ENCODE results near the gene CPNE5.

CPNE5 gene

GRCh38 chr6:36787210-36787609 is 52.0 kb downstream of the CPNE5 start:
- DNase-seq: no peak

- DNase-seq: no peak
Measured at GRCh38 chr6:36786055-36786675, 53.1 kb downstream of the CPNE5 start.

- no peak for DNase-seq
Measured at GRCh38 chr6:36784376-36784636, 54.9 kb downstream of the CPNE5 start.

- DNase-seq: no peak
Measured at GRCh38 chr6:36783603-36784375, 55.5 kb downstream of the CPNE5 start.

- DNase-seq: no peak
Measured at GRCh38 chr6:36781669-36782068, 57.6 kb downstream of the CPNE5 start.

GRCh38 chr6:36780442-36781177 is 58.6 kb downstream of the CPNE5 start:
- no peak for DNase-seq

- DNase-seq: no peak
Measured at GRCh38 chr6:36779227-36779626, 60.0 kb downstream of the CPNE5 start.

- DNase-seq: no peak
Measured at GRCh38 chr6:36777801-36778200, 61.4 kb downstream of the CPNE5 start.

GRCh38 chr6:36776167-36776566 is 63.1 kb downstream of the CPNE5 start:
- DNase-seq: no peak

- DNase-seq: peak; percentile 62
Measured at GRCh38 chr6:36774331-36774730, 64.9 kb downstream of the CPNE5 start.

GRCh38 chr6:36772397-36772796 is 66.8 kb downstream of the CPNE5 start:
- DNase-seq: no peak

- no peak for DNase-seq
Measured at GRCh38 chr6:36771145-36771544, 68.1 kb downstream of the CPNE5 start.

GRCh38 chr6:36769676-36770499 is 69.4 kb downstream of the CPNE5 start:
- DNase-seq: no peak

- DNase-seq: no peak
Measured at GRCh38 chr6:36769183-36769675, 70.0 kb downstream of the CPNE5 start.

- DNase-seq: no peak
Measured at GRCh38 chr6:36766399-36766945, 72.8 kb downstream of the CPNE5 start.

- peak; percentile 66 for DNase-seq
Measured at GRCh38 chr6:36765594-36766398, 73.4 kb downstream of the CPNE5 start.

- no peak for DNase-seq
Measured at GRCh38 chr6:36765190-36765589, 74.1 kb downstream of the CPNE5 start.

GRCh38 chr6:36762123-36762522 is 77.1 kb downstream of the CPNE5 start:
- DNase-seq: no peak

GRCh38 chr6:36760685-36761435 is 78.4 kb downstream of the CPNE5 start:
- DNase-seq: no peak

GRCh38 chr6:36759148-36759759 is 80.0 kb downstream of the CPNE5 start:
- DNase-seq: peak; percentile 48
